Hepatocyte (in vitro differentiated cells): ENCODE measurements around the gene FRS2.

Experiments used
- EZH2 ChIP-seq: fragments of 200-600 bp; sonication (generic); IDR thresholded peaks from 2 replicates; pipeline ENCODE4 v1.6.1; 2016; ENCODE audit warnings: antibody characterized with exemption, mild to moderate bottlenecking, borderline replicate concordance
- EZH2phosphoT487 ChIP-seq: fragments of 200-600 bp; sonication (generic); IDR thresholded peaks from one replicate; pipeline ENCODE4 v1.6.1; 2018; ENCODE audit warnings: antibody characterized with exemption, mild to moderate bottlenecking, low read depth, moderate library complexity; ENCODE audit not compliant: unreplicated experiment, severe bottlenecking
- TF ChIP-seq, protein P1 (sequence below): fragments of 200-600 bp; sonication (generic); IDR thresholded peaks from 2 replicates; pipeline ENCODE4 v1.5.1; 2016; ENCODE audit warnings: antibody characterized with exemption, mild to moderate bottlenecking; ENCODE audit not compliant: poor library complexity

DNA sequence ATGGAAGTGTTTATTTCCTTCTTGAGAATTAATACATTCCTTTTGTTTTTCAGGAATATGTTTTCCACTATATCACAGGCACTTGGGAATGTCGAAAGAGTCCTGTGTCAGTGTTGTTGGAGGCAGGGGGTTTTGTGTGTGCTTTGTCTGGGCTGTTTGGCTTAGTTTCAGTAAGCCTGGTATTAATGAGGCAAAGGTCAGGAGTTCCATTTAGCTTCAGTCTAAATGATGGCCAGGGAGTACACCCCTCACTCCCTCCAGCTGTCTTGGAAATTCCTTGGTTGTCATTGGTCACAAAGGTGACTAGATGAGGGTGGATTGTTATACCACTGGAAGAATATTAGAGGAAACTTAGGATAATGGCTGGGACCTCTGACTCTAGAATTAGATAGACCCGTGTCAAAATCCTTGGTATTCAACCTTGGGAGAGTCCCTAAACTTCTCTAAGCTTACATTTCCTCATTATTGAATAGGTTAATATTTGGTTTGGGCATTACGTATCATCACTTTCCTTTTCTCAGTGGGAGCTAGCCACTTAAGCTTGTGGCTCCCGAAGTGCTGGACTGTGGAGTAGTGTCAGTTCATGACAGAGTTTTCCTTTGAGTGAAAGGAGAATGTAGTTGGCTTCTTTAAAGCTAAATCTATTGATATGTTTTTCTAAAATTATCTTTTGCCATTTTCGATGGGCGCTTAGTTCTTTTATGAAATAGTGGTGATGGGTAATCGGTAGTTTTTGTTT is 5.2 kb downstream of the FRS2 start:
- TF ChIP-seq, protein P1, sequence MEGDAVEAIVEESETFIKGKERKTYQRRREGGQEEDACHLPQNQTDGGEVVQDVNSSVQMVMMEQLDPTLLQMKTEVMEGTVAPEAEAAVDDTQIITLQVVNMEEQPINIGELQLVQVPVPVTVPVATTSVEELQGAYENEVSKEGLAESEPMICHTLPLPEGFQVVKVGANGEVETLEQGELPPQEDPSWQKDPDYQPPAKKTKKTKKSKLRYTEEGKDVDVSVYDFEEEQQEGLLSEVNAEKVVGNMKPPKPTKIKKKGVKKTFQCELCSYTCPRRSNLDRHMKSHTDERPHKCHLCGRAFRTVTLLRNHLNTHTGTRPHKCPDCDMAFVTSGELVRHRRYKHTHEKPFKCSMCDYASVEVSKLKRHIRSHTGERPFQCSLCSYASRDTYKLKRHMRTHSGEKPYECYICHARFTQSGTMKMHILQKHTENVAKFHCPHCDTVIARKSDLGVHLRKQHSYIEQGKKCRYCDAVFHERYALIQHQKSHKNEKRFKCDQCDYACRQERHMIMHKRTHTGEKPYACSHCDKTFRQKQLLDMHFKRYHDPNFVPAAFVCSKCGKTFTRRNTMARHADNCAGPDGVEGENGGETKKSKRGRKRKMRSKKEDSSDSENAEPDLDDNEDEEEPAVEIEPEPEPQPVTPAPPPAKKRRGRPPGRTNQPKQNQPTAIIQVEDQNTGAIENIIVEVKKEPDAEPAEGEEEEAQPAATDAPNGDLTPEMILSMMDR: no peak
- TF ChIP-seq EZH2 (no peak), EZH2phosphoT487 (no peak)
